ENCODE results near the gene VPS37C.

- TF ChIP-seq CTCF (IDR thresholded peaks at IDR 0.05) (no peak), POLR2A (IDR thresholded peaks at IDR 0.05) (no peak), POLR2AphosphoS5 (IDR thresholded peaks at IDR 0.05) (no peak)
Measured at GRCh38 chr11:61121192-61121831, 39.9 kb downstream of the VPS37C start.
